Muscle of back (tissue), 11 donors: ENCODE data around the gene CD300H. TPM values are rescaled to one million over a fixed set of nuclear protein-coding genes. Genes with fewer than 3 reads are reported as not detected.
"Not testable (repeated sequence)": the region's sequence is repeated elsewhere in the genome, so short reads cannot be mapped to it uniquely, and the experiment has no call there.

Source experiments
- DNase-seq, 3 donors: peaks; one replicate each; pipeline versions ENCODE4 v3.0.0 to v3.0.0-alpha.2; 2013
- polyA plus RNA-seq, 10 donors: library from polyadenylated mRNA; unstranded; fragments of 120-200 nt; gene quantifications; one replicate each; pipeline ENCODE4 v1.2.1, GENCODE V29; 2013; ENCODE audit not compliant: insufficient read length in 10 of 10

The CD300H gene
- polyA plus RNA-seq, 10 donors = 0.35 TPM; not detected in 9

DNA sequence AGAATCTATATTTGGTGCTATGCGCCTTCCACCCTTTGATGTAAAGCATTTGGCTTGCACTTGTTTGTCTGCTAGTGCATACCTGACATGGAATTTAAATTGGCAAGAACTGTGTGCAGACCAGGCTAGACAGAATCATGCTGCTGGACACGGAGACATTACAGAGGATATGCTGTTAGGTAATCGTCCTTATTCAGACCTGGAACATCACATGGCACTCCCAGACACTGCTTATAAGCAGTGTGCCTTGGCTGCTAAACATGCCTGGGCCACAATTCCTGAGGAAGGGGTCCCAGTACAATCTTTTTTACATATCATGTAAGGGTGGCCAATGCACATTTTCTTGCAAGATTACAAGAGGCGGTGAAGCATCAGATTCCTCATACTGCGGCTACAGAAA, 18.4 kb upstream of the CD300H start:
- DNase-seq = no peak

DNA sequence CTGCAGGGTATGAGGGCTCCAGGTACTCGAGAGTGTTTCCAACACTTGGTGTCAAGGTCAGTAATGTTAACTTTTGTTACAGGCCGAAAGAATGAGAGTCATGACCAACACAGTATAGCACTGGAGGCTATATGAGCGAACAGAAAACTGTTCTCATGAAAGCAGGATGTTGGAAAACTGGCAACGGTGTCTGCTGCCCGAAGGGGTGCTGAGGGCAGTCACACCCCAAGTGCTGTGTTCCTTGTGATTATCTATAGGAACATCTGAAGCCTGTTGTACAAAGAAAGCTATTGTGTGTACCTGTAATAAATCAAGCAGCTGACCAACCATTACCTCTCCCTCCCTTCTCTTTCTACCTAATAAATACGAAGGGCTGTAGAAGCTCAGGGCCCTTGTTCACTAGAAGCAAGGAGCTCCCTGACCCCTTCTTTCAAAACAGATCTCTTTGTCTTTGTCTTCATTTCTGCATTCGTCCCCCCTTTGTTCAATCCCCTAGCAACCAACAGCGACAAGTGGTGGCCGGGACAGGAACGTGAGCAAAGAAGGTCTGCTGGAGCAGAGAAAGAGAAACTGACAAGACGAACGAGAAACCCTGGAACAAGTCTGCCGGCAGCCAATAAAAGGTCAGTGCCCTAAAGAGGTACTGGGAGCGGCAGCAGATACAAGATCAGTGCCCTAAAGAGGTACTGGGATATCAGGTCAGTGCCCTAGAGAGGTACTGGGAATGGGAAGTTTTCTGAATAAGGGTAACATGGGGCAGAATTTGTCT, 17.2 kb upstream of the CD300H start:
- no peak for DNase-seq

DNA sequence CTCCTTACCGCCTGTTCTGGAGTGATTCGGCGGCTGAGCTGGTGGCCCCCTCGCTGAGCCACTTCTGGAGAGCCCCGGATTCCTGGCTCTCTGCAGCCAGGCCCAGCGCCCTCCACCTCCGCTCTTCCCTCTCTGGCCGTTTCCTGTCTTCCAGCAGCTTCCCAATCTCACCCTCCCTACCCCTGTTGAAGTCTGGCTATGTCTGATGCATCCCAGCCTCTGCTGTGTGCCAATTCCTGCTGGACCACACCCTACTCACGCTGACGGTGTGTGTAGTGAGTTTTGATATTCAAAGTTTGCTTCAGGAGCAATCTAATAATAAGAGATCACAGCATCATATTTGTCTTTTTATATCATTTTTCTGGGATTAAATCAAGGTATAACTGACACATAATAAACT, 15.3 kb upstream of the CD300H start:
- no peak for DNase-seq

DNA sequence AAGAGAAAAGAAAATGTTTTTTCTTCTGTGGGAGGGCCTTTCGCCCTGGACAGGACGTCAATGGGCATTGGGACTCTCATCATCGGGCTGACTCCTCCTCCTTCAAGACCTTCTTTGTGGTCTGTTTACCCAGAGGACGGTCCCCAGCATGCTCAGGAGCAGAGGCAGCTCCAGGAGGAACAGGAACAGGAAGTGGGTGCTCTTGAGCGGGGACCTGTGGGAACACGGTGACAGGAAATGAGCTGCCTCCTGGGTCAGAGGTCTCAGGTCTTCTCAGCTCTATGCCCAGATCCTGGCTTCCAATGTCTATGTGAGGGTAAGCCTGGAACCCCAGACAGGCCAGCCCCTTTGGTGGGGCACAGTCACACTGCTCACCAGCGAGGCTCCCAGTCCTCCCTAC, 12.6 kb upstream of the CD300H start:
- no peak for DNase-seq

DNA sequence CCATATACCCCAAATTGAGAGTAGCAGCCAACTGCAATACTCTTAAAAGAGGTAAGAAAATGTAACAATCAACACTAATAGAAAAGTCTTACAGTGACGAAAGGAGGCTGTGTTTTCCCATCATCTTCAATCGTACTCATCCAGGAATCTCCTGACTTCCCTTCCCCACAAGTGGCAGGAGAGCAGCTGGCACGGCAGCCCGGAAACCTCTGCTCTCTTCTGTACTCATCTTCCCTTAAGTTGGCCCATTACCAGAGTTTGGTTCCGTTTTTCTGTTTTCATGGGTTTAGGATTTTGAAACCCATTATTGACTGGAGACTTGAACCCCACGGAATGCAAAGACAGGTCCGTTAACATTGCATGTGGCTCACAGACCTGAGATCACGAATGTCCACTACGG, 11.7 kb upstream of the CD300H start:
- DNase-seq = no peak

DNA sequence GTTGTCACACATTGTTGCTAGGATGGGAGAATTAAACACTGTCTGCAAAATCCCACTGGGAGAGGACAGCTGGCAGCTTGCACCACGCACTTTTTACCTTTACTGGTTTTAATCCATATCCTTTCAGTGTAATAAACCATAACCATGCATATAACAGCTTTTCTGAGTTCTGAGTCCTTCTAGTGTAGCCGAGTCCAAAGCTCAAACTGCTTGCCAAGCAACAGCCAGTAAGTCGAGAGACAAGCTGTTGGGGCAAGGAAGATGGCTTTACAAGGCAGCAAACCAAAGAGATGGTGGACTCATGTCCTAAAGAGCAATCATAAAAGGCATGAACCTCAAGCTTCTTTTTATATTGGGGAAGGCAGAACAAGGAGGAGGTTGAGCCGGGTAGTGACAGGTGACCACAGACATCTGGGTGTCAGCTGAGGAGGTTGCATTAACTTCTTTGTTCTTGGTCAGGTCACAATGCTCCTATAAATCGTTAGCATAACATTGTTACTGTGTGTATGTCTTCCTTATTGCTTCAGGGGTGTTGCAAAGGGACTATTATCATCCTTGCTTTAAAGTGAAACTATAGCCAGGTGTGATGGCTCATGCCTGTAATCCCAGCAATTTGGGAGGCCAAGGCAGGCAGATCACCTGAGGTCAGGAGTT, 7.3 kb upstream of the CD300H start:
- no peak for DNase-seq

DNA sequence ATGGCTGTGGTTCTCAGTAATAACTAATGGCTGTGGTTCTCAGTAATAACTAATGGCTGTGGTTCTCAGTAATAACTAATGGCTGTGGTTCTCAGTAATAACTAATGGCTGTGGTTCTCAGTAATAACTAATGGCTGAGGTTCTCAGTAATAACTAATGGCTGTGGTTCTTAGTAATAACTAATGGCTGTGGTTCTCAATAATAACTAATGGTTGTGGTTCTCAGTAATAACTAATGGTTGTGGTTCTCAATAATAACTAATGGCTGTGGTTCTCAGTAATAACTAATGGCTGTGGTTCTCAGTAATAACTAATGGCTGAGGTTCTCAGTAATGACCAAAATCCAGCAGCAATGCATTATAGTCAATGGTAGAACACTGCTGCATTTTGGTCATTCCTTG, 6.3 kb upstream of the CD300H start:
- not testable (repeated sequence) for DNase-seq

DNA sequence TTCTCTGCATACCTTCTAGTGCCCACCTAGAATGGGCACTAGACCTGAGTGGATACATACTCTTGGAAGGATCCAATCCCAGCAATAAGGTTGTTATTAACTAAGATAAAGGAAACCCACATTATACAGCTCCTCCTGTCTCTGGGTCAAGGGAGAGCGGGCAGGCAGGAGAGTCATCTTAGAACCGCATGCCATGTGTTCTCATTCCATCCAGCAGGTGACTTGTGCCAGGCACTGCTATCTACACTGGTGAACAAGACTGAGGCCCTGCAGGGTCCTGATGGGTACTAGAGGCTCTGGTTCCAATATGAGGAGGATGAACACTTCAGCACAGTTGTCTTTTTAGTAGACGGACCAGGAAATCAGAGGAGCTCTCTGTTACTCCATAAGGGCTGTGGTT, 5.9 kb upstream of the CD300H start:
- DNase-seq = no peak

DNA sequence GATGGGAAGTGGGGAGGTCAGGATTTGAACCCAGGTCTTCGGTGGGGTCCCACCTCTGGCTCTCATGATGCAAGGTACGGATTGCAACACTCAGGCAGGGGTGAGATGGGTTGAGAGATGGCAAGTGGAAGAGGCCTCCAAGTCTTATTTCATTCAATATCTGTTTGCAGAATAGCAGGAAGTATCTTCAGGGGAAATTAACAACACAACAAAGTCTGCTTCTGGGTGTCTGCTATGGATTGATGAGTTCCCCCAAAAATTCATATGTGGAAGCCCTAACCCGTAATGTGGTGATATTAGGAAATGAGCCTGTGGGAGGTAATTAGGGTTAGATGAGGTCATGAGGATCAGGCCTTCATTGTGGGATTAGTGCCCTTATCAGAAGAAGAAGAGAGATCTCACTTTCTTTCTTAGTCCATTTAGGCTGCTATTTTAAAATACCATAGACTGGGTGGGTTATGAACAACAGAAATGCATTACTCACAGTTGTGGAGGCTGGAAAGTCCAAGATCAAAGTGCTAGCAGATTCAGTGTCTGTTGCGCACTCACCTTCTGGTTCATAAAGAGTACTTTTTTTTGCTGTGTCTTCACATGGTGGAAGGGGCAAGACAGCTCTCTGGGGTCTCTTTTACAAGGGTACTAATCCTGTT, 4.4 kb upstream of the CD300H start:
- DNase-seq = no peak

DNA sequence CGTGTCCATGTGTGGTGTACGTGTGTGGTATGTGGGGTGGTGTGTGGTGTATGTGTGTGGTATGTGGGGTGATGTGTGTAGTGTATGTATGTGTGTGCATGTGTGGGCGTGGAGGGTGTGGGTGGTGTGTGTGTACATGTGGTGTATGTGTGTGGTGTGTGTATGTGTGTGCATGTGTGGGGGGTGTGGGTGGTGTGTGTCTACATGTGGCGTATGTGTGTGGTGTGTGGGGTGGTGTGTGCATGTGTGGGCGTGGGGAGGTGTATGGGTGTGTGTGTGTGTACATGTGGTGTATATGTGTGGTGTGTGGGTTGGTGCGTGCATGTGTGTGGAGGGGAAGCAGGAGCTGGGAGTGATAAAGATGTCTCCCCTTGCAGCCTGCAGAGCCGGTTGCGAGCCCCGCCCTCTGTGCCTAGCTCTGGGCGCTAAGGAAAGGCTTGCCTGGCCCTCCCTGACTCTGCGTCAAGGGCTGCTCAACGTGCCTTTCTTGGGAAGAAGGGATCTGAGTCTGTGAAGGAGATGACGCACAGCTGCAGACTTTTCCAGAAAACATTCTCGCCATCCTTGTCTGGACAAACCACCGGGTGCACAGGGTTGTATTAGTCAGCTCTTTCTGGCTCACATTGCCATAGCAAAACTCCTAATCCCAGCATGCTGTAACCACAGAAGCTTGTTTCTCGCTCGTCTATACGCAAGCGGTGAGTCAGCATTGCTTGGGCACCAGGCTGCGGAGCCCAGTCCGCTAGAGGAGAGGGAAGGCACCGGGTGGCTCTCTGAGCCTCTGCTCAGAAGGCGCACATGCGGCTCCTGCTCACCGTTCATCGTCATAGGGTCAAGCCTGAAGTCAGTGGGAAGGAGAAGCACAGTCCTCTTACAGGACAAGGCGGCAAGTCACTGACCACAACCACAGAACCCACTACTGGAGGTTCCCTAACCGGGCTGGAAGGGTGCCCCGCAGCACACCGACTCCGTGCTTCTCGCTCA, 2.0 kb upstream of the CD300H start:
- peak; percentile 23 to 78 (median 45) for DNase-seq

DNA sequence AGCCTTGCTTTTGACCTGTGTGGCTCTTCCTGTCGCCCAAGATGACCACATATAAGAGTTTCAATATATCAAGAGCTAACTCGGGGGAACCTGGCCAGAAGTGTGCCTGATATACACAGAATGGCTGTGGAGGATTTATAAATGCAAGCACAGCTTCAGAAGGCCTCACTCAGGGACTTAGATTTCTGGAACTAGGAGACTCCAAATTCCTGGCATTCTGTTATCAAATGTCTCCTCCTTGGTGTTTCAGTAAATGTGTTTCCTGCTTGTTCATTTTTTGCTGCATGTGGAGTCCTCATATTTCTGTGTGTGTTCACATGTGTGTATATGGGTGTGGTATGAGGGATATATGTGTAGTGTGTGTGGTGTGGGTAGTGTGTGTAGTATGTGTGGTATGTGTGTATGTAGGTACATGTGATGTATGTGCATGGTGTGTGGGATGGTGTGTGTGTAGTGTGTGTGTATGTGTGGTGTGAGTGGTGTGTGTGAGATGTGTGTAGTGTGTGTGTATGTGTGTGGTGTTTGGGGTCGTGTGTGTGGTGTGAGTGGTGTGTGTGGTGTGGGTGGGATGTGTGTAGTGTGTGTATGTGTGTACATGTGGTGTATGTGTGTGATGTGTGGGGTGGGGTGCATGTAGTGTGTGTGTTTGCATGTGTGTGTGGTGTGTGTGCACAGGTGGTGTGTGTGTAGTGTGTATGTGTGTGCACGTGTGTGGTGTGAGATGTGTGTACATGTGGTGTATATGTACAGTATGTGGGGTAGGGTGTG, 981 bp upstream of the CD300H start:
- no peak for DNase-seq

DNA sequence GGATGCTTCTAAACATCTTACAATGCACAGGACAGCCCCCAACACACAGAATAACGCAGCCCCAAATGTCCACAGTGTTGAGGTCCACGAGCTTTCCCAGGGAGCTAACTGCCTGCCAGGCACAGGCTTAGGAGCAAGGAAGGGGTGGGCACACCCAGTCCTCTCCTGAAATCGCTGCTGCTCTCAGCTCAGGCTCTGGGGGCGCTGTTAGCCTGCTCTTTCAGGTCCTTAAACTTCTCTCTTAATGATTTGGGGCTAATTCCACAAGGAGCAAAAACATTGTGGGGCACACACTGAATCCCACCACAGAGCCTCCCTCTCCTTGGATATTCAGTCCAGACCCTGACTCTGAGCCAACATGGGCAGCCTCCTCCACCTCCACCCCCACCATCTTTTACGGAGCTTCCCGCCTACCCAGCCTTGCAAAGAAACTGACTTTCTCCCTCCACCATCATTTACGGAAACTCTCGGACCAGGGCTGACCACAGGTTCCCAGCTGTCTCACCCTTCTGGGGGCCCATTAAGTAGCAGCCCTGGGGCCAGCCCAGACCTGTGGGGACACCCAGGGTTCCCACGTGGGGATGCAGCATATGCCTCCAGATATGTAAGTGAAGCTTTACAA, 1.1 kb downstream of the CD300H start:
- peak in 2 of 3 donors; percentile 13 to 30 for DNase-seq

DNA sequence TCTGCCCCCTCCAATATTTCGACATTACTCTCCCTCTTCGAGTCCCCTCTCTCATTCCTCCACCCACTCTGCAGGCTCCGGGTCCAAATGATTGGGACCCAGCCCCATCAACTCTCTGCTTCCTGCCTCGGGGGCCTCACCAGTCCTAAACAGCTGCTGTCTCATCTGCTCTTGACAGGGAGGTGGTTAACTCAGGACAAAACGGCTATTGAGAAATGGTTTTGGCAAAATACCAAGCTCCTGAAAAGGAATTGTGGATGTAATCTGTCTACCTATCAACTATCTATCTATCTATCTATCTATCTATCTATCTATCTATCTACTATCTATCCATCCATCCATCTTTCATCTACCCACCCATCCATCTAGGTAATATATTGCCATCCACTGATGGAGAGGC, 2.2 kb downstream of the CD300H start:
- DNase-seq = no peak

DNA sequence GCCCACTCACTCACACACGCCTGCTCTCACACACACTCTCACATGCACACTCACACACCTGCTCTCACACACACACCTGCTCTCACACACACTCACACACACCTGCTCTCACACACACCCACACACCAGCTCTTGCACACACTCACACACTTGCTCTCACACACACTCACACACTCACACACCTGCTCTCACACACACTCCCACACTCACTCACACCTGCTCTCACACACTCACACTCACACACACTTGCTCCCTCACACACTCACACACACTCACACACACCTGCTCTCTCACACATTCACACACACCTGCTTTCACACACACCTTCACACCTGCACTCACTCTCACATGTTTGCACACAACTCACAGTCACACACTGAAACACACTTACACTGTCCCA, 4.0 kb downstream of the CD300H start:
- DNase-seq = no peak

DNA sequence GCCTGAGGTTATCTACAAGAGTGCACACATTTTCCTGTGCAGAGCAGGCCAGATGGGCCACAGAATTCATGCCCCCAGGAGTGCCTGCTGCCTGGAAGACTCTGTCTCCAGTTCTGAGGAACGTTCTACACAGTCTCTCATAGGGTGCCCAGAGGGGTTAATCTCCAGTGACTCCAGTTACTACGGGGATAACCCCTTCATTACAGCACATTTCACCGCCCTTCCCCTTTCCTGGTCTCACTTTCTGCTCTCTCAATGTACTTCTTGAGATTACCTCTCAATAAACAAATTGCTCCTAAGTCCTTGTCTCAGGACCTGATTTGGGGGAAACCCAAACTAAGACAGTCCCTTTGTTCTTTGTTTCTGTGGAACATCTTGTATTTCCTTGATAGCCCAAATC, 5.7 kb downstream of the CD300H start:
- no peak for DNase-seq

DNA sequence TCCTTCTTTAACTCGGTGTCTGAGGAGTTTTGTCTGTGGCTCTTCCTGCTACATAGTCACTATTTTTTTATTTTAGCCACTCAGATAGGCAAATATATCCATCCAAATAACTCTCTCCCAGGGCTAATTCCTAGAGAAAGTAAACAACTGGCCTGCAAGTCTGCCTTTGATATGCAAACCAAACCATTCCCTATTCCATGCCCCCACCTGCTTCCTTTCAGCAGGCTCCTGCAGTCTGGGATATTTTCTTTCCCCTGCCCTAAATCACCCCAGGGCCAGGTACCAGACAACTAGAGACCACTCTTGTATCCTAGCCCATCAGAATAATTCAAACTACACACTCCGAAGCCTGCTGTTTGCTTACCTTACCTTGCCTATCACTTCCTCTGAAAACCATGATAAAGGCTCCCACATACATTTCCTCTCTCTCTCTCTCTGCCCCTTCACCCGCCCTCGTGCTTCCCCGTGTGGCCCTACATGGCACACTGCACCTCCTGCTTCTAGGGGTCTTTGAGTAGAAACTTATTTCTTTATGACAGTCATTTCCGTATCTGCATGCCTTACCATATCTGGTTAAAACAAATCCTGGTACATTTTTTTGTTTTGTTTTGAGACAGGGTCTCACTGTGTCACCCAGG, 8.3 kb downstream of the CD300H start:
- DNase-seq = no peak

DNA sequence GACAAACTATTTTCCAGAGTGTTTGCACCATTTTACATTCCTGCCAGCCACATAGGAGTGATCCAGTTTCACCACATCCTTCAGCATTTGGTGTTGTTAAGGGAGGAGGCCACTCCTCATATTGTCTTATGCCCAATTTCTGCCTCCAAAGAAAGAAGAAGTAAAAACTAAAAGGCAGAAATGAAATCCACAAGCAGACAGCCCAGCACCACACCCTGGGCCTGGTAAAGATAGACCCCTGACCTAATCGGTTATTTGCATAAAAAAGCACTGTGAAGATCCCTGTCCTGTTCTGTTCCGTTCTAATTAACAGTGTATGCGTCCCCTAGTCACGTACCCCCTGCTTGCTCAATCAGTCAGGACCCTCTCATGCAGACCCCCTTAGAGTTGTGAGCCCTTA, 8.9 kb downstream of the CD300H start:
- DNase-seq = not testable (repeated sequence)

DNA sequence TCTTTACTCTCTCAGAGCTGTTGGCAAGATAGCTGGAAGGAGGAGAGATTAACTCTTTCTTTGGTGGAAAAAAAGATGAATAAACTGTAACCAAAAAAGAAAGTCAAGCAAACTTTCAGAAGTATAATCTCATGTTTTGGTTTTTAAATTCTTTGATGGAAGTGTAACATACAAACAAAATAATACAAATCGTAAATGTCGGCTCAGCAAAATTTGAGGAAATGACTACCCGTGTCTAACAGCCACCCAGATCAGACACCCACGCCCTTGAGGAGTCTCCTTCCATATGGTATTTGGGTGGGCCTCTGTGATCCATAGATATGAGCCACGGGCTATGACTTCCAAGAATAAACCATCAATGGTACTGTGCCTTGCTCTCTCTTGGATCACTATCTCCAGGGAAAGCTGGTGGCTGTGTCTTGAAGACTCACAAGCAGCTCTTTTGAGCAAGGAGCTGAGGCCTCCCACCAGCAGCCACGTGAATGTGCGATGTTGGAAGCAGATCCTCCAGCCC, 11.8 kb downstream of the CD300H start:
- DNase-seq = no peak

DNA sequence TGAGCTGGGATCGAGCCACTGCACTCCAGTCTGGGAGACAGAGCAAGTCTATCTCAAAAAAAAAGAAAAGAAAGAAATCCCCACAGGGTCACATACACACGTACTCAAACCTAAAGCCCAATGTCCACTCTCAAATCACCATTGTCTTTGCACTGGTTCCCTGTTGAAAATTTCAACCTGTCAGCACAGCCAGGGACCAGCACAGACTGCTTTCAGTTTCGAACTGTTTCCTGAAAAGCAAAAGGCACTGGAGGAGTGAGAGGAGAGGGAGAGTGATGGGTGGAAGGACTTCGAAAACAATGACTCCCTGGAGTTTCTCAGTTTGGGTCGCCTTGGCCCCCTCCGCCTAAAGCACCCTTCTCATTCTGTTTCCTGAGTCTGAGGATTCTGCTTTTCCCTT, 12.4 kb downstream of the CD300H start:
- DNase-seq = no peak

DNA sequence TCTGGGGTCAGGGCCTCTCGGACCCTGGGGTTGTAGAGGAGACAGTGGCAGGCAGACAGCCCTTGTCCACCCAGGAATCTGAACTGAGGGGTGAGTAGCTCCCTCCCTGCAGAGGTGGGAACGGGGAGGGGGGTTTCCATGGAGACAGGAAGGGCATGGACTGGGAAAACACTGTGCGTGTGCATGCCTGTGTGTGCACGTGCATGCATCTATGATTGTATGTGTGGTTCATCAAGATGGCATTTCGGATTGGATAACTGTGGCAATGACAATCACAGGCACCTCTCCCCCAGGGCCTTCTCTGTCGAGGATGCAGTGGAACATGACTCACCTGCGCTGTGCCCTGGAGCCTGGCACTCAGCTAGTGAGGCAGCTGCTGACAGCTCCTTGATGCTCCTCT, 15.3 kb downstream of the CD300H start:
- no peak for DNase-seq
